ACC112 (cell line): ENCODE results near the gene HS6ST3.
A peak's percentile ranks its signal among the peaks of the same experiment; 100 is the strongest.

Experiments used
- H2AFZ ChIP-seq: fragments of 200-600 bp; sonication (generic); one replicate; pipeline ENCODE4 v1.6.0; 2017; ENCODE audit warnings: antibody characterized with exemption, low read length; ENCODE audit not compliant: unreplicated experiment
- H3K27ac ChIP-seq: fragments of 200-600 bp; sonication (generic); 2 replicates; pipeline ENCODE4 v1.5.1; 2014; ENCODE audit warnings: low read depth, mild to moderate bottlenecking, antibody characterized with exemption, low read length, moderate library complexity
- H3K27me3 ChIP-seq: fragments of 200-600 bp; sonication (generic); 2 replicates; pipeline ENCODE4 v1.6.1; 2014; ENCODE audit warnings: mild to moderate bottlenecking, antibody characterized with exemption, low read length, moderate library complexity, mixed read lengths; ENCODE audit not compliant: insufficient read depth
- H3K36me3 ChIP-seq: fragments of 200-600 bp; sonication (generic); 2 replicates; pipeline ENCODE4 v1.6.1; 2016; ENCODE audit warnings: mild to moderate bottlenecking, antibody characterized with exemption, low read length, moderate library complexity, mixed read lengths; ENCODE audit not compliant: insufficient read depth
- H3K4me1 ChIP-seq: fragments of 200-600 bp; sonication (generic); one replicate; pipeline ENCODE4 v1.6.1; 2016; ENCODE audit warnings: low read length, mixed read lengths; ENCODE audit not compliant: insufficient read depth, unreplicated experiment, control insufficient read depth
- H3K4me3 ChIP-seq: fragments of 200-600 bp; sonication (generic); 2 replicates; pipeline ENCODE4 v1.5.1; 2014; ENCODE audit warnings: mild to moderate bottlenecking, low read depth, low read length
- H3K79me2 ChIP-seq: fragments of 200-600 bp; sonication (generic); one replicate; pipeline ENCODE4 v1.6.0; 2016; ENCODE audit warnings: low read length; ENCODE audit not compliant: control insufficient read depth, unreplicated experiment, insufficient read depth

HS6ST3 gene

GRCh38 chr13:96794669-96795068, 704.8 kb downstream of the HS6ST3 start:
- Histone ChIP-seq H3K4me1 (no peaks in the 10 kb centered on the region), H3K79me2 (no peaks in the 10 kb centered on the region), H3K27ac (no peak overlapping the region), H2AFZ (no peak overlapping the region), H3K27me3 (no peaks in the 10 kb centered on the region), H3K36me3 (no peaks in the 10 kb centered on the region), H3K4me3 (no peak overlapping the region)

GRCh38 chr13:96795670-96796069, 705.8 kb downstream of the HS6ST3 start:
- no peak overlapping the region for H2AFZ ChIP-seq
- H3K4me1 ChIP-seq = no peaks in the 10 kb centered on the region
- H3K4me3 ChIP-seq = no peak overlapping the region
- H3K27me3 ChIP-seq = no peaks in the 10 kb centered on the region
- H3K79me2 ChIP-seq = no peaks in the 10 kb centered on the region
- H3K36me3 ChIP-seq = no peaks in the 10 kb centered on the region
- H3K27ac ChIP-seq = no peak overlapping the region

DNA sequence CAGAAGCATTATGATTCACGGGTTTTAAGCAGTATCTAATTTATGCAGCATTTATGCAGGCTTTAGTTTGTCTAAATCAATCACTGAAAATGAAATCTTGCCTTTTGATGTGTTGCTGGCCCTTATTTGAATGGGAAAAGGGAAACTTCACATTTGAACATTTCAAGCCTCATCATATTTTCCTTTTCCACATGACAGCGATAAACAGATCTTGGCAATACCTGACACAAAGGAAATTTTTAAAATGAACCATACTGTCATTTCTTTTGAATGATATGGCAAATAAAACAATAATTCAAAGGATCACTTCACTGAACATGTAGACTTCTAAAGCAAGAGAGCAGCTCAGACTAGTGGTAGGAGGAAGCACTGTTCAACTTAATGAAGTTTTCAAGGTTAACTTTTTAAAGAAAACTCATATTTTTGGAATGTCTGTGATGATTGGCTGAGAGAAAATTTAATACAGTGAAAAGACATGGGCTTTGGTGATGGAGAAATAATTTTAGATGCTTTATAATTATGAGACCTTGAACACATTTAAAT, 706.3 kb downstream of the HS6ST3 start:
- no peak overlapping the region for H2AFZ ChIP-seq
- H3K79me2 ChIP-seq = no peaks in the 10 kb centered on the region
- H3K27me3 ChIP-seq = no peaks in the 10 kb centered on the region
- H3K4me1 ChIP-seq = no peaks in the 10 kb centered on the region
- no peaks in the 10 kb centered on the region for H3K36me3 ChIP-seq
- no peak overlapping the region for H3K27ac ChIP-seq
- H3K4me3 ChIP-seq = no peak overlapping the region

GRCh38 chr13:96797136-96797535, 707.2 kb downstream of the HS6ST3 start:
- no peak overlapping the region for H3K27ac ChIP-seq
- H2AFZ ChIP-seq = no peak overlapping the region
- H3K4me1 ChIP-seq = no peaks in the 10 kb centered on the region
- no peaks in the 10 kb centered on the region for H3K27me3 ChIP-seq
- H3K79me2 ChIP-seq = no peaks in the 10 kb centered on the region
- no peaks in the 10 kb centered on the region for H3K36me3 ChIP-seq
- no peak overlapping the region for H3K4me3 ChIP-seq

DNA sequence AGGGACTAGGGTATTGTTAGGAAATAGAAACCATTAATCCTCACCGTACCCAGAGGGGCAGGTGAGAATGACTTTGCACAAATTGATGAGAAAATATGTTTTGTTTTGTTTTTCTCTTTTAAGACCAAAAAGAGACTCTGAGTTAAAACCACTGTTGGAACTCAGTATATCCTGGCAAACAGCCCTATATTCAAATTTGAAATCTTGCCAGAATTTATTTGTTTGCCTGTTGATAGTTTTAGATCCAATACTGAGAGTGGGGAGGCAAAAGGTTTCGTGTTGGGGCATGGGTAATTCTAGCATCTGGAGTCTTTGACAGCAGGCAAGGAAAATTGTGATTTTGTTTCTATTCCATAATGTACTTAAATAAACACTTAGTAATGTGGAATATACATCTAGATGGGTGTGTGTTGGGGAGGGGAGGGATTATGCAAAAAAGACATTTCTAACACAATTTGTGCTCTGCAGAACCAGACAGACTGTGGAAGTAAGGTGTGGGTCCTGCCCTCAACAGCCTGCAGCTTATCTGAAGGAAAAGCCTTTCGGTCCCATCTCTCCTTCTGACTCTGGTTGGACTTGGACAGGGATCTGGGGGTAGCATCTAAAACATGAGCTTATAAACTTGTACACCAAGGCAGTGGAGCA, 713.7 kb downstream of the HS6ST3 start:
- Histone ChIP-seq H3K27ac (no peak overlapping the region), H3K36me3 (no peaks in the 10 kb centered on the region), H3K4me3 (no peak overlapping the region), H3K4me1 (no peaks in the 10 kb centered on the region), H2AFZ (no peak overlapping the region), H3K79me2 (no peaks in the 10 kb centered on the region), H3K27me3 (no peaks in the 10 kb centered on the region)

DNA sequence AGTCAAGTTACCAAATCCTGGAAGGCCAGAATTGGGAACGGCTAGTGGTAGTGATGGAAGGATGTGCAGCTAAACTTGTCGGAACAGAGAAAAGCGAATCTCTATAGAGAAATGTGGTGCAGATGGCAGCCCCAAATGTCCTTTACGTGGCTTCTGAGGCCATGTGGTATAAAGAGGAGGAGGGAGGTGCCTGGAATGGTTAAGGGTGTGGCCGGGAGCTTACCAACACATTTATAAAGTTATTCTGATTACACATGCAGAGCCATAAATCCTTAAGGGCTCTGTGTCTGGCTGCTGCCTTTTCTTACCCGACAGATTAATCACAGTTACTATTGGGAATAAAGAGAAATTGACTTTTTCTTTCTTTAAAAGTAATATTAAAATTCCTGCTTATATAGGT, 714.3 kb downstream of the HS6ST3 start:
- no peaks in the 10 kb centered on the region for H3K36me3 ChIP-seq
- no peaks in the 10 kb centered on the region for H3K79me2 ChIP-seq
- H3K4me3 ChIP-seq = no peak overlapping the region
- H3K27ac ChIP-seq = no peak overlapping the region
- H3K4me1 ChIP-seq = no peaks in the 10 kb centered on the region
- no peaks in the 10 kb centered on the region for H3K27me3 ChIP-seq
- H2AFZ ChIP-seq = no peak overlapping the region

DNA sequence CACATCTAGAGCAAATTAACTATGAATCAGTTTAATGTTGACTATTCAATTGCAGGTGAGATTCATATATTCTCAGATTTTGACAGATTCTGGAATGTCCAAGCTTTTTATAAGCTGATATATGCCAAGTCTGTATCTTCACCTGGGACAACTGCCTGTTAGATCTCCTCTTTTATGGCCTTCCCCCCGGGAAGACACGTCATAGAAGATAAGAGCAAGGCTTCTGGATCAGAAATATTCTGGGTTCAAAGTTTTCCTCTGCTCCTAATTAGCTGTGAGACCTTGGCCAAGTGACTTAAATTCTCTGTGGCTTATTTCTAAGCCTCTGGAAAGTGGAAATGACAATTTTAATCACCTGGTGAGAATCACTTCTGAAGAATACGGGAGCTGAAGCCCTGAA, 716.8 kb downstream of the HS6ST3 start:
- Histone ChIP-seq H3K27me3 (no peaks in the 10 kb centered on the region), H3K36me3 (no peaks in the 10 kb centered on the region), H3K27ac (no peak overlapping the region), H2AFZ (no peak overlapping the region), H3K4me3 (no peak overlapping the region), H3K79me2 (no peaks in the 10 kb centered on the region), H3K4me1 (no peaks in the 10 kb centered on the region)

GRCh38 chr13:96809366-96810096, 719.6 kb downstream of the HS6ST3 start:
- H3K4me3 ChIP-seq = no peak overlapping the region
- H3K4me1 ChIP-seq = no peaks in the 10 kb centered on the region
- no peaks in the 10 kb centered on the region for H3K36me3 ChIP-seq
- H3K79me2 ChIP-seq = no peaks in the 10 kb centered on the region
- H3K27me3 ChIP-seq = no peaks in the 10 kb centered on the region
- no peak overlapping the region for H2AFZ ChIP-seq
- no peak overlapping the region for H3K27ac ChIP-seq

GRCh38 chr13:96810104-96810503, 720.2 kb downstream of the HS6ST3 start:
- H3K4me3 ChIP-seq = no peak overlapping the region
- no peaks in the 10 kb centered on the region for H3K79me2 ChIP-seq
- H3K27ac ChIP-seq = no peak overlapping the region
- H3K27me3 ChIP-seq = no peaks in the 10 kb centered on the region
- H3K36me3 ChIP-seq = no peaks in the 10 kb centered on the region
- no peaks in the 10 kb centered on the region for H3K4me1 ChIP-seq
- no peak overlapping the region for H2AFZ ChIP-seq

GRCh38 chr13:96811049-96811448, 721.1 kb downstream of the HS6ST3 start:
- Histone ChIP-seq H2AFZ (no peak overlapping the region), H3K27ac (no peak overlapping the region), H3K36me3 (no peaks in the 10 kb centered on the region)

GRCh38 chr13:96816261-96816660, 726.4 kb downstream of the HS6ST3 start:
- Histone ChIP-seq H2AFZ (no peak overlapping the region), H3K36me3 (no peaks in the 10 kb centered on the region), H3K4me3 (peak overlapping the region; percentile 42; the same call in 1 of the 2 replicates), H3K27ac (peak overlapping the region; percentile 43), H3K79me2 (no peaks in the 10 kb centered on the region), H3K4me1 (peaks cover 20% of the 10 kb centered on the region), H3K27me3 (no peaks in the 10 kb centered on the region)

More at GRCh38 chr13:96811049-96811448, 721.1 kb downstream of the HS6ST3 start:
- Histone ChIP-seq H3K27me3 (no peaks in the 10 kb centered on the region), H3K4me1 (peaks cover 4% of the 10 kb centered on the region), H3K4me3 (no peak overlapping the region), H3K79me2 (no peaks in the 10 kb centered on the region)
